Uterus (tissue), 2 donors: ENCODE results near the gene UBE3A.

Experiments used
- CTCF ChIP-seq, 4 experiments: fragments of 200-600 bp in 2 of 4; fragments of 450-650 bp in 2 of 4; sonication (generic) in 2 of 4; IDR thresholded peaks; one replicate each; pipeline ENCODE4 v1.5.1; 2016 to 2019; ENCODE audit warnings: antibody characterized with exemption in 4 of 4, mild to moderate bottlenecking in 2 of 4, moderate library complexity in 1 of 4
- POLR2A ChIP-seq, 2 donors: fragments of 450-650 bp; IDR thresholded peaks; one replicate each; pipeline ENCODE4 v1.6.1; 2016; ENCODE audit warnings: antibody characterized with exemption in 2 of 2, mild to moderate bottlenecking in 1 of 2, moderate library complexity in 1 of 2

- TF ChIP-seq CTCF (IDR thresholded peaks at IDR 0.05): no peak
- TF ChIP-seq POLR2A (IDR thresholded peaks at IDR 0.05): no peak
Measured at GRCh38 chr15:25426896-25427610, 11.8 kb downstream of the UBE3A start.
